ENCODE measurements around the gene DTNB.

DNA sequence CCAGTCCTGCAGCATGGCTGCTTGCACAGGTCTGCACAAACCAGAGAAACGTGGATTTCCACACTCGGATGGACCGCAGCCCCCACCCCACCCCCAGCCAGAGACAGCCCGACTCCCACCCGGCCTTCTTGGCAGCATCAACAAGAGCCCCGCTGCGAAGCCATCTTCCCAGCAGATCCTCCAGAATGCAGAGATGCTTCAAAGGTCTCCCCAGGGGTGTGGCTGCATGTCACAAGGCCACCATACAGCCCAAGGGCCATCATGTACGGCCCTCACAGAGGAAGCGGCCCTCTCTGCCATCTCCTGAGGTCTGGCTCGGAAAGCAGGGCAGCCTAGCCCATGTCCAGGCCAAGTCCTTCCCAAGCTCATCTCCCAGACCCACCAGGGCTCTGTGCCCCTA is 343.1 kb downstream of the DTNB start:
- no peak for TF ChIP-seq EZH2 (IDR thresholded peaks at IDR 0.05)
- TF ChIP-seq POLR2AphosphoS5 (IDR thresholded peaks at IDR 0.05; ENCODE audit: borderline replicate concordance, low read depth, low read length): no peak
- TF ChIP-seq FOXP2 (optimal IDR thresholded peaks at IDR 0.05; ENCODE audit: control extremely low read depth, extremely low read length, insufficient read depth): no peak
